Epithelial cell of proximal tubule (primary cell): ENCODE measurements around the gene MYO18B. TPM values are rescaled to one million over a fixed set of nuclear protein-coding genes. Genes with fewer than 3 reads are reported as not detected.

Source experiments
- DNase-seq: peaks from one replicate; pipeline ENCODE4 v3.0.0-alpha.2; 2011; ENCODE audit warnings: low read depth
- H3K4me3 ChIP-seq: 2 replicates; pipeline ENCODE4 v1.5.1; 2011; ENCODE audit warnings: low read depth, mild to moderate bottlenecking, low read length
- total RNA-seq: library from RNA; depleted of rRNA; stranded (reverse); fragments of >200 nt; gene quantifications from 2 replicates; pipeline ENCODE4 v1.2.3, GENCODE V29; 2015
- TF ChIP-seq, protein P1 (sequence below): conservative IDR thresholded peaks from 2 replicates; pipeline ENCODE4 v1.5.1; 2012; ENCODE audit warnings: low read depth, mild to moderate bottlenecking, low read length

Gene MYO18B
- total RNA-seq, 1 donor from 2014 or later = not detected

DNA sequence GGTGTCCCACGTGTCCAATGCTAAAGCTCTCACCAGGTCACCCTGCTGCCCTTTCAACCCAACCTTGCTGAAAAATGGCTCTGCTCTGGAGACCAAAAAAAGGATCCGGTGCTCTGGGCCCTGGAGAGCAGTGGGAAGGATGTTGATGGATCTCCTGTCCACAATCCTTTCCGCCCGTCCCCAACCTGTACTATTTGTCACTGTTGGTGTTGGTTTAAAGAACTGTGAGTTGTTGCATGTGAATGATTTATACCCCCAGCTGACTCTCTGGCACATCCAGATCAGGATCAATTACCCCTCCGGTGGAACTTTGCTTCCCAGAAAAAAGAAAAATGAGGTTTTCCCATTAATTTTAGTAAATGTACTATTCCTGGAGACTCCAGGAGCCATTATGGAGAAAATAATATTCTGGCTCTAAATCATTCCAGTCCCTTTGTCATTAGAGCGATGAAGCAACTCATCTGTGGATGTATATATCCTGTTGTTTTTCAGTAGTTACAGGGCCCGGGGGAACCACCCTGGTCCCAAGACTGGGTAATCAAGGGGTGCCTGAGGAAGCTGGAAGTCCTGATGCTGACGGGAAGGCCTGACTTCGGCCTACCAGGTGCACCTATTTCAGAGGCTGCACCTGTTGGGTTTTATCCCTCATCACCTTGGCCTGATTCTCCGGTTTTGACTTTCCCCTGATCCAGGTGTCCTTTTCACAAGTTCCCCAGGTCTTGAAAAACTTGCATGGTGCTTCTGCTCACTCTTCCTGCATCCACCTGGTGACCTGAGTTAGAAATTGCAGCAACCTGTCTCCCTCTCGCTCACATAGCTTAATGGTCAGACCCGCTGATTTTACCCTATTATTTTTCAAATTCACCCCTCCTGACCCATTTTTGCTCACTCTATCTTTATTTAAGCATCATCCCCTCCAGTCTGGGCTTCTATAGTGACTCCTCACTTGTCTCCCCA lies 218.1 kb downstream of the MYO18B start:
- TF ChIP-seq, protein P1, sequence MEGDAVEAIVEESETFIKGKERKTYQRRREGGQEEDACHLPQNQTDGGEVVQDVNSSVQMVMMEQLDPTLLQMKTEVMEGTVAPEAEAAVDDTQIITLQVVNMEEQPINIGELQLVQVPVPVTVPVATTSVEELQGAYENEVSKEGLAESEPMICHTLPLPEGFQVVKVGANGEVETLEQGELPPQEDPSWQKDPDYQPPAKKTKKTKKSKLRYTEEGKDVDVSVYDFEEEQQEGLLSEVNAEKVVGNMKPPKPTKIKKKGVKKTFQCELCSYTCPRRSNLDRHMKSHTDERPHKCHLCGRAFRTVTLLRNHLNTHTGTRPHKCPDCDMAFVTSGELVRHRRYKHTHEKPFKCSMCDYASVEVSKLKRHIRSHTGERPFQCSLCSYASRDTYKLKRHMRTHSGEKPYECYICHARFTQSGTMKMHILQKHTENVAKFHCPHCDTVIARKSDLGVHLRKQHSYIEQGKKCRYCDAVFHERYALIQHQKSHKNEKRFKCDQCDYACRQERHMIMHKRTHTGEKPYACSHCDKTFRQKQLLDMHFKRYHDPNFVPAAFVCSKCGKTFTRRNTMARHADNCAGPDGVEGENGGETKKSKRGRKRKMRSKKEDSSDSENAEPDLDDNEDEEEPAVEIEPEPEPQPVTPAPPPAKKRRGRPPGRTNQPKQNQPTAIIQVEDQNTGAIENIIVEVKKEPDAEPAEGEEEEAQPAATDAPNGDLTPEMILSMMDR = no peak
- DNase-seq = no peak
- H3K4me3 ChIP-seq = no peak overlapping the region

DNA sequence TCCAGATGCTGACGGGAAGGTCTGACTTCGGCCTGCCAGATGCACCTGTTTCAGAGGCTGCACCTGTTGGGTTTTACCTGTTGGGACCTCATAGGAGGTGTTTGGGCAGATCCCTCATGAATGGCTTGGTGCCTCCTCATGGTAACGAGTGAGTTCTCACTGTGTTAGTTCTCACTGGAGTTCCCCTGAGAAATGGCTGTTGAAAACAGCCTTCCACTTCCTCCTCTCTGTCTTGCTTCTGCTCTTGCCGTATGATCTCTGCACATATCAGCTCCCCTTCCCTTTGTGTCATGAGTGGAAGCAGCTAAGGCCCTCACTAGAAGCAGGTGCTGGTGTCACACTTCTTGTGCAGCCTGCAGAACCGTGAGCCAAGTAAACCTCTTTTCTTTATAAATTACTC lies 219.7 kb downstream of the MYO18B start:
- H3K4me3 ChIP-seq = no peak overlapping the region
- DNase-seq = no peak
- TF ChIP-seq, protein P1 = no peak

DNA sequence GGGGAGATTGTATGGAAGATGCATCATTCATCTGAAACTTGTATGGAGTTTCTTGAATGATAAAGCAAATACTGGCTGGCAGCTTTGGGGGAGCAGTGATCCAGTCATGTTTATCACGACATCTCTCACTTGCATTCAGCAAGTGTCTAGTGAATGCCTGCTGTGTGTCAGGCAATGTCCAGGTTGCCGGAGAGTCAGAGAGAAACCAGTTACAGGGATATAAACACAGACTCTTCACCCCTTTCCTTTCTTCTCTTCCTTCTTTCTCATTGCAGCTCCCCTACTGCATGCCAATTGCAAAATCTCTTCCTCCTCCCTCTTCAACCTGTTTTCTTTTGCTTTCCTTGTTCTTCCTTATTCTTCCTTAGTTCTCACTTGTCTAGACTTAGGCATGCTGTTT lies 220.7 kb downstream of the MYO18B start:
- H3K4me3 ChIP-seq = no peak overlapping the region
- TF ChIP-seq, protein P1 = no peak
- DNase-seq = no peak

DNA sequence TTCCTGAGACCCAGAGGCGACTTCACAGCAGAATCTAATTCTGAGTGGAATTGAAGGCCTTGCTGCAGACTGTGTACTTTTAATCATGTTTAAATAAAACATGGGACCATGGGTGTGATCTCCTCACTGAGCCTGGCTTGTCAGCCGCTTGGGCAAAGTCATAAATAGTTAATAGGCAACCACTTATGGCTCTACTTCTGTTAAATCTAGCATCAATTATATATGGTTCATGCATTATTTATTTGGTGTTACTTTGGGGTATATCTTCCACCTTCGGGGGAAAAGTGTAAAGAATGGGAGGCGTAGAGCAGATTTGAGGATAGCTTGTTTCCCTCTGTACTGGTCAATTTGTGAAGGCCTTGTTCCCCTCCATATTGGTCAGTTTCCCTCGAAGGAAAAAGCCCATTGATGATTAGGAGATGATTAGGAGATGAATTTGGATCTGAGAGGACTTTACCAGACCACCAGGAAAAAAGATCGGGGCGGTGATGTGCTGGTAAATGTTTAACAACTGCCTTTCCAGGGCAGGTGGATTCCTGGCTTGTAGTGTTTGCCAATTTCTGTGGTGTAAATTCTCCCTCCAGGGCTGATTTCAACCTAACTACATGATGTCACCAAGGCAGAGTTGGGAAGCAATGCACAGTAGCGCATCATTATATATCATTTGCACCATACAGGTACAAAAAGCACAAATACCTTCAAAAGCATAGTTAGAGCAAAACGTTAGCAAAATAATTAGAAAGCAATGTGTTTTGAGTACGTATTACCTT lies 223.2 kb downstream of the MYO18B start:
- TF ChIP-seq, protein P1 = no peak
- no peak overlapping the region for H3K4me3 ChIP-seq
- no peak for DNase-seq

DNA sequence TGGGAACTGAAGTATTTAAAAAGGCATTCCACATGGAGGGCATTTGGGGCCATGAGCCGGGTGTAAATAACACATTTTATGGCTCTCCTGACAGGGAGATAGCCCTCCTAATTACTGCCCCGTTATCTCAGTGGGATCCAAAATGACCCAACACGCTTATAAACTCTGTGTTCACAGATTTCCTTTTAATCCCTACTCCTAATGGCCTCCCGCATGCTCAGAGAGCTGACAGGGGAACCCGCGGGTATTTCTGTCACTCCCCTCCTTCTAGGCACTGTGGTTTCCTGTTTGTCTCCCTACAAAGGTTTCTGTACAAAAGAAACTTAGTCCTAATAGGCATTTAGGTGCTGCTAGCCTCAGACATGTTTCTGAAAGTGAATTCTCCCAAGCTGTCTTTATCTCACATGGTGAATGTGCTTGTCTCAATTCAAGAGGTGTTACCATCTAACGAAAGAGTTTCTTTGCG lies 224.5 kb downstream of the MYO18B start:
- H3K4me3 ChIP-seq = no peak overlapping the region
- TF ChIP-seq, protein P1 = no peak
- no peak for DNase-seq

DNA sequence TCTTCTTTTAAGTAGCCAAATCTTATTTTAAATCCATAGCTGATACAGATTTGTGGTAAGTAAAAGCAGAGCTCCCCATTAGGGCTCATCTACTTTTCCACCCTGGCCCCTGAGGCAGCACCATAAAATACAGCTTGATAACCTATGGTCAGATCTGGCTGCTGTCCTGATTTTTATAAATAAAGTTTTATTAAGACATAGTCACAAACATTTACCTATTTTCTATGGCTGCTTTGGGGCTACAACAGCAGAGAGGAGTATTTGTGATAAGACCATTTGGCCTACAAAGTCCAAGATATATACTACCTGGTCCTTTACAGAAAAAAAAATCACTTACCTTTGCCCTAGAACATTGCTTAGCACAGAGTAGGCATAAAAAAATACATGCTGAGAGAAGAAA lies 227.3 kb downstream of the MYO18B start:
- no peak for DNase-seq
- TF ChIP-seq, protein P1 = no peak
- no peak overlapping the region for H3K4me3 ChIP-seq
